SK-N-SH treated with all-trans-retinoic acid at 6 μM for 48 hours (cell line): ENCODE data around the gene SYNGAP1.

Source experiments
- ATAC-seq: fragments of 200-7000 bp; cut with Tn5 transposase; 3 replicates; pipeline ENCODE4 v1.9.1; 2020; ENCODE audit warnings: mild to moderate bottlenecking, moderate library complexity
- BACH2 ChIP-seq: fragments of 250-450 bp; sonication (Bioruptor Pico); IDR thresholded peaks from 2 replicates; pipeline ENCODE4 v1.9.0; 2021; ENCODE audit warnings: mild to moderate bottlenecking, borderline replicate concordance
- CSDC2 ChIP-seq: fragments of 250-450 bp; sonication (Bioruptor Pico); IDR thresholded peaks from 2 replicates; pipeline ENCODE4 v1.5.0; 2020; ENCODE audit warnings: mild to moderate bottlenecking, moderate library complexity
- CSRNP3 ChIP-seq: fragments of 250-450 bp; sonication (Bioruptor Pico); IDR thresholded peaks from 2 replicates; pipeline ENCODE4 v1.5.1; 2021; ENCODE audit warnings: mild to moderate bottlenecking, moderate library complexity
- ESRRG ChIP-seq: fragments of 250-450 bp; sonication (Bioruptor Pico); IDR thresholded peaks from 2 replicates; pipeline ENCODE4 v1.6.1; 2021; ENCODE audit warnings: mild to moderate bottlenecking
- GLIS3 ChIP-seq: fragments of 250-450 bp; sonication (Bioruptor Pico); IDR thresholded peaks from 2 replicates; pipeline ENCODE4 v1.5.0; 2020; ENCODE audit warnings: mild to moderate bottlenecking, moderate library complexity
- ISL1 ChIP-seq: fragments of 250-450 bp; sonication (Bioruptor Pico); IDR thresholded peaks from 2 replicates; pipeline ENCODE4 v2.1.2; 2022; ENCODE audit warnings: mild to moderate bottlenecking, moderate library complexity
- OSR1 ChIP-seq: fragments of 250-450 bp; sonication (Bioruptor Pico); IDR thresholded peaks from 2 replicates; pipeline ENCODE4 v1.8.0; 2022; ENCODE audit warnings: moderate library complexity, mild to moderate bottlenecking, inconsistent platforms
- PATZ1 ChIP-seq: fragments of 250-450 bp; sonication (Bioruptor Pico); IDR thresholded peaks from 2 replicates; pipeline ENCODE4 v1.8.0; 2020; ENCODE audit warnings: mild to moderate bottlenecking, moderate library complexity, borderline replicate concordance
- POU6F1 ChIP-seq: fragments of 250-450 bp; sonication (Bioruptor Pico); IDR thresholded peaks from 2 replicates; pipeline ENCODE4 v1.8.0; 2021; ENCODE audit warnings: low read depth, mild to moderate bottlenecking, moderate library complexity, borderline replicate concordance
- RARB ChIP-seq: fragments of 250-450 bp; sonication (Bioruptor Pico); IDR thresholded peaks from 2 replicates; pipeline ENCODE4 v1.8.0; 2021; ENCODE audit warnings: mild to moderate bottlenecking, moderate library complexity
- SNAI2 ChIP-seq: fragments of 250-450 bp; sonication (Bioruptor Pico); IDR thresholded peaks from 2 replicates; pipeline ENCODE4 v1.5.0; 2020; ENCODE audit warnings: mild to moderate bottlenecking, moderate library complexity
- TCF4 ChIP-seq: fragments of 250-450 bp; sonication (Bioruptor Pico); IDR thresholded peaks from 2 replicates; pipeline ENCODE4 v1.8.0; 2021; ENCODE audit warnings: mild to moderate bottlenecking, moderate library complexity, borderline replicate concordance
- ZFP3 ChIP-seq: fragments of 250-450 bp; sonication (Bioruptor Pico); IDR thresholded peaks from 2 replicates; pipeline ENCODE4 v1.5.0; 2020; ENCODE audit warnings: mild to moderate bottlenecking, moderate library complexity
- ZFP30 ChIP-seq: fragments of 450-650 bp; formaldehyde crosslinking; IDR thresholded peaks from 2 replicates; pipeline ENCODE4 v1.5.0; 2022; ENCODE audit warnings: mild to moderate bottlenecking, moderate library complexity
- ZNF565 ChIP-seq: fragments of 450-650 bp; formaldehyde crosslinking; conservative IDR thresholded peaks from 2 replicates; pipeline ENCODE4 v1.5.0; 2020; ENCODE audit warnings: low read depth, mild to moderate bottlenecking, moderate library complexity
- ZNF70 ChIP-seq: fragments of 450-650 bp; formaldehyde crosslinking; IDR thresholded peaks from 2 replicates; pipeline ENCODE4 v1.5.0; 2020; ENCODE audit warnings: mild to moderate bottlenecking, moderate library complexity
- ZNF8 ChIP-seq: fragments of 450-650 bp; formaldehyde crosslinking; IDR thresholded peaks from 2 replicates; pipeline ENCODE4 v1.5.0; 2020; ENCODE audit warnings: mild to moderate bottlenecking, moderate library complexity
- TF ChIP-seq, protein P1 (sequence below): fragments of 250-450 bp; sonication (Bioruptor Pico); IDR thresholded peaks from 2 replicates; pipeline ENCODE4 v1.5.0; 2020; ENCODE audit warnings: mild to moderate bottlenecking, moderate library complexity
- TF ChIP-seq, protein P2 (sequence below): fragments of 250-450 bp; sonication (Bioruptor Pico); IDR thresholded peaks from 2 replicates; pipeline ENCODE4 v1.5.1; 2020; ENCODE audit warnings: low read depth, mild to moderate bottlenecking, moderate library complexity

The SYNGAP1 gene

DNA sequence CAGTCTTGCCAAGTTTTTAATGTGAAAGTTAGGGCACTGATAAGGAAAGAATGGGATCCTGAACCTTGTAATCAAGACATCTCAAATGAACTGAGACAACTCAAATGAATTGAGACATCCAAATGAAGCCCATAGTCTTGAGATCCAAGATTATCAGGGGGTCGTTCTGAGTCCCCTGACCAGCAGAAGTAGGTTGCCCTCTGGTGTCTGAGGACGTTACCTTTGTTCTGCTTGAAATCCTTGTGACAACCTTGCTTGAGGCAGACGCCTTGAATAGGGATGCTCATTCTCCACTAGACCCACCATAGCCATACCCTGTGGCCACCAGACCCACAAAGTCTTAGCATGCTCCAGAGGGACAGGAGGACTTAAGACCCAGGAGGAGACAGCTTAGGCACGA, 72.2 kb downstream of the SYNGAP1 start:
- ATAC-seq: no peak
- no peak for TF ChIP-seq SNAI2 (CRISPR knock-in tag)
- TF ChIP-seq, protein P1, sequence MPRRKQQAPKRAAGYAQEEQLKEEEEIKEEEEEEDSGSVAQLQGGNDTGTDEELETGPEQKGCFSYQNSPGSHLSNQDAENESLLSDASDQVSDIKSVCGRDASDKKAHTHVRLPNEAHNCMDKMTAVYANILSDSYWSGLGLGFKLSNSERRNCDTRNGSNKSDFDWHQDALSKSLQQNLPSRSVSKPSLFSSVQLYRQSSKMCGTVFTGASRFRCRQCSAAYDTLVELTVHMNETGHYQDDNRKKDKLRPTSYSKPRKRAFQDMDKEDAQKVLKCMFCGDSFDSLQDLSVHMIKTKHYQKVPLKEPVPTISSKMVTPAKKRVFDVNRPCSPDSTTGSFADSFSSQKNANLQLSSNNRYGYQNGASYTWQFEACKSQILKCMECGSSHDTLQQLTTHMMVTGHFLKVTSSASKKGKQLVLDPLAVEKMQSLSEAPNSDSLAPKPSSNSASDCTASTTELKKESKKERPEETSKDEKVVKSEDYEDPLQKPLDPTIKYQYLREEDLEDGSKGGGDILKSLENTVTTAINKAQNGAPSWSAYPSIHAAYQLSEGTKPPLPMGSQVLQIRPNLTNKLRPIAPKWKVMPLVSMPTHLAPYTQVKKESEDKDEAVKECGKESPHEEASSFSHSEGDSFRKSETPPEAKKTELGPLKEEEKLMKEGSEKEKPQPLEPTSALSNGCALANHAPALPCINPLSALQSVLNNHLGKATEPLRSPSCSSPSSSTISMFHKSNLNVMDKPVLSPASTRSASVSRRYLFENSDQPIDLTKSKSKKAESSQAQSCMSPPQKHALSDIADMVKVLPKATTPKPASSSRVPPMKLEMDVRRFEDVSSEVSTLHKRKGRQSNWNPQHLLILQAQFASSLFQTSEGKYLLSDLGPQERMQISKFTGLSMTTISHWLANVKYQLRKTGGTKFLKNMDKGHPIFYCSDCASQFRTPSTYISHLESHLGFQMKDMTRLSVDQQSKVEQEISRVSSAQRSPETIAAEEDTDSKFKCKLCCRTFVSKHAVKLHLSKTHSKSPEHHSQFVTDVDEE (CRISPR knock-in tag): no peak
- no peak for TF ChIP-seq BACH2 (CRISPR knock-in tag)
- TF ChIP-seq CSRNP3: no peak
- TF ChIP-seq ZNF565 (CRISPR knock-in tag): no peak
- no peak for TF ChIP-seq POU6F1 (CRISPR knock-in tag)
- TF ChIP-seq CSDC2 (CRISPR knock-in tag): no peak
- TF ChIP-seq RARB (CRISPR knock-in tag): no peak
- TF ChIP-seq GLIS3 (CRISPR knock-in tag): no peak
- no peak for TF ChIP-seq TCF4
- TF ChIP-seq ESRRG: no peak
- TF ChIP-seq ZNF70 (CRISPR knock-in tag): no peak
- TF ChIP-seq ZFP3: no peak

DNA sequence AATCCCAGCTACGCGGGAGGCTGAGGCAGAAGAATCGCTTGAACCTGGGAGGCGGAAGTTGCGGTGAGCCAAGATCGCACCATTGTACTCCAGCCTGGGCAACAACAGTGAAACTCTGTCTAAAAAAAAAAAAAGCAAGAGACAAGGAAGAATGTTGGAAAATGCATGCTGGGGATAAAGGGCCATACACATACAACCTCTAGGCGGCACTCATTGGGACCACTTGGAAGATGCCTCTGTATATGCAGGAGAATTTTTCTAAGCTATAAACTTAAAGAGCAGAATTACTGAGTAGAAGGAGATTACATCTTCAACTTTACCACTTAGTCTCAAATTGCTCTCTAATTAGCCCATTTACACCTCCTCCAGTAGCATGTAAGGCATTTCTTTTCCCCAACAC, 77.3 kb downstream of the SYNGAP1 start:
- TF ChIP-seq PATZ1 (CRISPR knock-in tag): no peak
- TF ChIP-seq OSR1 (CRISPR knock-in tag): no peak
- no peak for TF ChIP-seq RARB (CRISPR knock-in tag)
- TF ChIP-seq BACH2 (CRISPR knock-in tag): no peak
- TF ChIP-seq, protein P2, sequence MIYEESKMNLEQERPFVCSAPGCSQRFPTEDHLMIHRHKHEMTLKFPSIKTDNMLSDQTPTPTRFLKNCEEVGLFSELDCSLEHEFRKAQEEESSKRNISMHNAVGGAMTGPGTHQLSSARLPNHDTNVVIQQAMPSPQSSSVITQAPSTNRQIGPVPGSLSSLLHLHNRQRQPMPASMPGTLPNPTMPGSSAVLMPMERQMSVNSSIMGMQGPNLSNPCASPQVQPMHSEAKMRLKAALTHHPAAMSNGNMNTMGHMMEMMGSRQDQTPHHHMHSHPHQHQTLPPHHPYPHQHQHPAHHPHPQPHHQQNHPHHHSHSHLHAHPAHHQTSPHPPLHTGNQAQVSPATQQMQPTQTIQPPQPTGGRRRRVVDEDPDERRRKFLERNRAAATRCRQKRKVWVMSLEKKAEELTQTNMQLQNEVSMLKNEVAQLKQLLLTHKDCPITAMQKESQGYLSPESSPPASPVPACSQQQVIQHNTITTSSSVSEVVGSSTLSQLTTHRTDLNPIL (CRISPR knock-in tag): no peak
- TF ChIP-seq ZNF70 (CRISPR knock-in tag): no peak
- ATAC-seq: no peak

DNA sequence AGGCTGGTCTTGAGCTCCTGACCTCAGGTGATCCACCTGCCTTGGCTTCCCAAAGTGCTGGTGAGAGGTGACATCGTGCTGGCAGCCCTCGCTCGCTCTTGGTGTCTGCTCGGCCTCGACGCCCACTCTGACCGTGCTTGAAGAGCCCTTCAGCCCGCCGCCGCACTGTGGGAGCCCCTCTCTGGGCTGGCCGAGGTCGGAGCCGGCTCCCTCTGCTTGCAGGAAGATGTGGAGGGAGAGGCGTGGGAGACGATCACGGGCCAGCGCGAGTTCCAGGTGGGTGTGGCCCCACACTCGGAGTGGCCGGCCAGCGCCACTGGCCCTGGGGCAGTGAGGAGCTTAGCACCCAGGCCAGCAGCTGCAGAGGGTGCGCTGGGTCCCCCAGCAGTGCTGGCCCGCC, 82.6 kb downstream of the SYNGAP1 start:
- no peak for TF ChIP-seq ISL1 (CRISPR knock-in tag)
- no peak for TF ChIP-seq ZFP3
- TF ChIP-seq ESRRG: no peak
- no peak for TF ChIP-seq ZFP30 (CRISPR knock-in tag)
- no peak for TF ChIP-seq ZNF70 (CRISPR knock-in tag)
- TF ChIP-seq PATZ1 (CRISPR knock-in tag): no peak
- no peak for TF ChIP-seq BACH2 (CRISPR knock-in tag)
- no peak for TF ChIP-seq POU6F1 (CRISPR knock-in tag)
- no peak for TF ChIP-seq ZNF8 (CRISPR knock-in tag)
- TF ChIP-seq, protein P1 (CRISPR knock-in tag): no peak
- ATAC-seq: no peak
